ENCODE results near the gene TUBA3C.
A peak's percentile ranks its signal among the peaks of the same experiment; 100 is the strongest.
"Not testable (repeated sequence)": the region's sequence is repeated elsewhere in the genome, so short reads cannot be mapped to it uniquely, and the experiment has no call there.

TUBA3C gene

GRCh38 chr13:19181621-19182485, at the start of gene TUBA3C:
TUBA3C (minus strand) TSS chr13:19181824; CDS start chr13:19181747, 77 bp downstream.
- DNase-seq (ENCODE audit: low spot score), result peak; percentile 5

- DNase-seq (ENCODE audit: low spot score), result not testable (repeated sequence)
These were observed 25.8 kb upstream of the TUBA3C start for GRCh38 chr13:19207413-19207812.

DNA sequence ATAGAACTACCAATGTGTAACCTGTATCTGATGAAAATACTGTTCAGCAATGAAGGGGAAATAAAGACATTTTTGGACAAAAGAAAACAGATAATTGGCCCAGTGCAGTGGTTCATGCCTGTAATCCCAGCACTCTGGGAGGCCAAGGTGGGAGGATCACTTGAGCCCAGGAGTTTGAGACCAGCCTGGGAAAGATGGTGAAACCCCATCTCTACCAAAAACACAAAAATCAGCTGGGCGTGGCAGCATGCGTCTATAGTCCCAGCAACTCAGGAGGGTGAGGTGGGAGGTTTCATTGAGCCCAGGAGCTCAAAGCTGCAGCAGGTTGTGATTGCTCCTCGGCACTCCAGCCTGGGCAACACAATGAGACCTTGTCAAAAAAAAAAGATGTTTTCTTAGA, 11.0 kb upstream of the TUBA3C start:
- DNase-seq (ENCODE audit: low spot score), result not testable (repeated sequence)

DNA sequence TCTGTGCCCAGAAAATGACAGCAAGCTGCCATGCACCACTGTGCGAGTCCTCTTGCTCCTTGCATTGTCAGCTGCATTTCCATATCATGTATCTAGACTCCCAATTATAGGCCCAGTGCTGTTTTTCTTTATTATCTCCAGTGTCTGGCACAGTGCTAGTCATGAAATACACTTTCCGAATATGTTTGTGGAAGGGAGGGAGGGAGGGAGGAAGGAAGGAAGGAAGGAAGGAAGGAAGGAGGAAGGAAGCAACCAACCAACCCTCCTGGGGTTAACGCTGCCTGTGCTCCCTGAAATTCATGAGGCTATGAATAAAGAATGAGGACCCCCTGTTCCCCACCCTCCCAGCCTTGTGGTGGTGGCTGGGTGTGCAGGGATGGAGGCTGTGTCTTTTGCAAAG, 8.3 kb upstream of the TUBA3C start:
- not testable (repeated sequence) for DNase-seq (ENCODE audit: low spot score)

GRCh38 chr13:19189368-19189767, 7.7 kb upstream of the TUBA3C start:
- DNase-seq (ENCODE audit: low spot score), result not testable (repeated sequence)

GRCh38 chr13:19185865-19186645, 4.4 kb upstream of the TUBA3C start:
- DNase-seq (ENCODE audit: low spot score), result no peak

- peak; percentile 6 for DNase-seq (ENCODE audit: low spot score)
These were observed 3.7 kb upstream of the TUBA3C start for GRCh38 chr13:19185086-19185864.

DNA sequence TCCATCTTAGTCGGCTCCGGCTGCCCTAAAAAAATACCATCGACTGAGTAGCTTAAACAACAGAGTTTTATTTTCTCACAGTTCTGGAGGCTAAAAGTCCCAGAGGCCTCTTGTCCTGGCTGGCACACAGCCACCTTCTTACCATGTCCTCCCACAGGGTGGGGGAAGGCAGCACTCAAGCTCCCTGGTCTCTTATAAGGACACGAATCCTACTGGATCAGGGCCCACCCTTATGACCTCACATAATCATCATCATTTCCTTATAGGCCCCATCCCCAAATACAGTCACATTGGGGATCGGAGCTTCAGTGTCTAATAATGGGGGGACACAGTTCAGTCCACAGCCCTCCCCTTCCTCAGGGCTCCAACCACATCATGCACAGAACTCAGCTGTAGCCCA, 2.6 kb upstream of the TUBA3C start:
- DNase-seq (ENCODE audit: low spot score), result no peak

GRCh38 chr13:19183676-19184075, 2.1 kb upstream of the TUBA3C start:
- no peak for DNase-seq (ENCODE audit: low spot score)

DNA sequence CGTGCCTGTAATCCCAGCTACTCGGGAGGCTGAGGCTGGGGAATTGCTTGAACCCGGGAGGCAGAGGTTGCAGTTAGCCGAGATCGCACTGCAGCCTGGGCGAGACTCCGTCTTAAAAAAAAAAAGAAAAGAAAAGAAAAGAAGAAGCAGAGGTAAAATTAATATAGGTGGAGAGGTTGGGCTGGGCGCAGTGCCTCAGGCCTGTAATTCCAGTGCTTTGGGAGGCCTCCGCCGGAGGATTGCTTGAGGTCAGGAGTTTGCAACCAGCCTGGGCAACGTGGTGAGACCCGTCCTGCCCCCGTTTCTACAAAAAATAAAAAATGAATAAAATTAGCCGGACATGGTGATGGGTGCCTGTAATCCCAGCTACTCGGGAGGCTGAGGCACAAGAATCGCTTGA, 912 bp upstream of the TUBA3C start:
- no peak for DNase-seq (ENCODE audit: low spot score)

DNA sequence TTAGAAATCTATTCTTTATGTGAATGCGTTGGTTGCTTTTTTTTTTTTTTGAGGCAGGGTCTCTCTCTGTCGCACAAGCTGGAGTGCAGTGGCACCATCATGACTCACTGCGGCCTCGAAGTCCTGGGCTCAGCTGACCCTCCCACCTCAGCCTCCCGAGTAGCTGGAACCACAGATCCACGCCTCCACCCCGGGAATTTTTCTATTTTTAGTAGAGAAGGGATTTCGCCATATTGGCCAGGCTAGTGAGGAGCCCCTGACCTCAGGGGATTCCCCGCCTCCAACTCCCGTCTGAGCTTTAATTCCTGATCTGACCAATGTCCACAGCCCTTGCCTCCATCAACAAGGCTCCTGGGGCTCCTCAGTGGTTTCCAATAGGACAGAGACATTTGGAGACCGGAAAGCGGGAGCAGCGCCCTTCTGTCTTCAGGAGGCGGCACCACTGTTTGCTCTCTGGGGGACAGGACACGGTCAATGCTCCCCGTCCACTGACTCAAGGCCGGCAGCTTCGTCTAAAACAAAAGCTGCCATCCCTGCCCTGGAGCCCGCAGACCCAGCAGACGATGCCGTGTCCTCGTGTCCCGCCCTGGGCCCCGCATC, 503 bp downstream of the TUBA3C start:
- no peak for DNase-seq (ENCODE audit: low spot score)

- DNase-seq (ENCODE audit: low spot score), result no peak
These were observed 1.7 kb downstream of the TUBA3C start for GRCh38 chr13:19179916-19180315.

- no peak for DNase-seq (ENCODE audit: low spot score)
These were observed 2.6 kb downstream of the TUBA3C start for GRCh38 chr13:19178901-19179593.

DNA sequence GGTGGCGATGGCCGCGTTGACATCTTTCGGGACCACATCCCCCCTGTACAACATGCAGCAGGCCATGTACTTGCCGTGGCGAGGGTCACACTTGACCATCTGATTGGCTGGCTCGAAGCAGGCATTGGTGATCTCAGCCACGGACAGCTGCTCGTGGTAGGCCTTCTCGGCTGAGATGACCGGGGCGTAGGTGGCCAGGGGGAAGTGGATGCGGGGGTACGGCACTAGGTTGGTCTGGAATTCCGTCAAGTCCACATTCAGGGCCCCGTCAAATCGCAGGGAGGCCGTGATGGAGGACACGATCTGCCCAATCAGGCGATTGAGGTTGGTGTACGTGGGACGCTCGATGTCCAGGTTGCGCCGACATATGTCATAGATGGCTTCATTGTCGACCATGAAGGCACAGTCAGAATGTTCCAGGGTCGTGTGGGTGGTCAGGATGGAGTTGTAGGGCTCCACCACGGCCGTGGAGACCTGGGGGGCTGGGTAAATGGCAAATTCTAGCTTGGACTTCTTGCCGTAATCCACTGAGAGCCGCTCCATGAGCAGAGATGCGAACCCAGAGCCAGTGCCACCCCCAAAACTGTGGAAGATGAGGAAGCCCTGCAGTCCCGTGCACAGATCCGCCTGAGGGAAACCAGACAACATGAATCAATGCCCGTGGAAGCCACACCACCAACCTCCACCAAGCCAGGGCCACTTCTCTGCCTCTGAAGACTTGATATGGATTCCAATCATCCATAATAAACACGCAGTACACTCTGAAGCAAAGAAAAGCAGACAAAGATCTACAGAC, 4.4 kb downstream of the TUBA3C start:
- DNase-seq (ENCODE audit: low spot score), result not testable (repeated sequence)

DNA sequence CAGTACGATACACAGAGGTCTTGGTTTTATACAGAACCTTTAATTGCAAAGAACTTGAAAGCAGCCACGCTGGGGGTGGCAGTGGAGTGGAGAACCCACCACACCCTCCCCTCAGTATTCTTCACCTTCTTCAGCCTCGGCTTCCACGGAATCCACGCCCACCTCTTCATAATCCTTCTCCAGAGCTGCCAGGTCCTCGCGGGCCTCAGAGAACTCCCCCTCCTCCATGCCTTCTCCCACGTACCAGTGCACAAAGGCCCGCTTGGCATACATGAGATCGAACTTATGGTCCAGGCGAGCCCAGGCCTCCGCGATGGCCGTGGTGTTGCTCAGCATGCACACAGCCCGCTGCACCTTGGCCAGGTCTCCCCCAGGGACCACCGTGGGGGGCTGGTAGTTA, 7.9 kb downstream of the TUBA3C start:
- no peak for DNase-seq (ENCODE audit: low spot score)

DNA sequence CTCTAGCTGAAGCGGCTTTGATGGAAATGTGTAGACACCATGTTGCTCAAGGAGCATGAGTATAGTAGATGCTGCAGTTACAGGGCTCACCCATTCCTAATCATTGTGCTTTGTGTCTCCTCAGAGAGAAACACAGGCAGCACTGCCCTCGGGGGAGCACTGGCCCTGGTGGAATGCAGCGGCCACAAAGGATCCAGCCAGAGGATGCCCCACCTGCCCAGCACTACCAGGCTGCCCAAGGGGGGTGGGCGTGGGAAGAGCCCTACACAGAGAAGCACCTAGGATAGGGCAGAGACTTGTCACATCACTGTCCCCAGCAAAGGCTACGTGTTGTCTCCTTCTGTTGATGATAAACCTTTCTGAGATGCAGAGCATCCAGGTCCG, 9.0 kb downstream of the TUBA3C start:
- peak; percentile 1 for DNase-seq (ENCODE audit: low spot score)

- DNase-seq (ENCODE audit: low spot score), result no peak
These were observed 9.5 kb downstream of the TUBA3C start for GRCh38 chr13:19172007-19172646.

- no peak for DNase-seq (ENCODE audit: low spot score)
These were observed 10.1 kb downstream of the TUBA3C start for GRCh38 chr13:19171563-19171962.

DNA sequence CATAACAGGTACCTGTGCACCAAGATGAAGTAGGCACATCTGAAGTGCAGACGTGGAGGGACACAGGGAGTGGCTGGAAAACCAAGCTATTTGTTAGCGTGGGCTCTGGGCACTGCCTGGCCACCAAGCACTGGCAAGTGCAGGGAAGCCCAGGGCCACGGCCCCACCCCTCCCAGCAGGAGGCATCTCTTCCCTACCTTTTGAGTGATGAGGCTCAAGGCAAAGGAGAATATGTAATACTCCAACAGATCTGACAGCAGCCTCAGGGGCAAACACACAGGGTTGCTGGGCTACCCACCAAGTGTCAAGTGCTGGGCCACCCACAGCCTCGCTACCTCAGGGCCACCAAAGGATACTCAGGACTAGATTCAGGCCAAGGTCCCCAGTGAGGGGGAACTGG, 11.6 kb downstream of the TUBA3C start:
- DNase-seq (ENCODE audit: low spot score), result peak; percentile 3

GRCh38 chr13:19169496-19169895, 12.1 kb downstream of the TUBA3C start:
- peak; percentile 1 for DNase-seq (ENCODE audit: low spot score)
